Ovary (tissue), 9 donors: ENCODE measurements around the gene RB1. TPM values are rescaled to one million over a fixed set of nuclear protein-coding genes. Genes with fewer than 3 reads are reported as not detected.

ENCODE experiments used
- DNase-seq, 5 donors: peaks; one replicate each; pipeline ENCODE4 v3.0.0-alpha.2; 2019 to 2020
- H3K27ac ChIP-seq, 2 donors: fragments of 200-600 bp; one replicate each; pipeline versions ENCODE4 v1.5.1 to v1.8.0; 2019 to 2022
- H3K27me3 ChIP-seq: fragments of 200-600 bp; one replicate; pipeline ENCODE4 v1.8.0; 2022
- H3K36me3 ChIP-seq: fragments of 200-600 bp; sonication (generic); one replicate; pipeline ENCODE4 v1.5.1; 2019
- H3K4me1 ChIP-seq: one replicate; pipeline ENCODE4 v1.8.1; 2013; ENCODE audit warnings: mild to moderate bottlenecking, moderate library complexity; ENCODE audit not compliant: insufficient read depth
- H3K4me3 ChIP-seq: fragments of 200-600 bp; sonication (generic); one replicate; pipeline ENCODE4 v1.5.1; 2017
- H3K9me3 ChIP-seq, 2 donors: fragments of 200-600 bp in 1 of 2; sonication (generic) in 1 of 2; one replicate each; pipeline versions ENCODE4 v1.5.1 to v1.8.1; 2013 to 2019; ENCODE audit warnings: mild to moderate bottlenecking in 1 of 2, moderate library complexity in 1 of 2
- EP300 ChIP-seq: sonication (generic); formaldehyde crosslinking; IDR thresholded peaks from one replicate; pipeline ENCODE4 v1.6.1; 2017; ENCODE audit warnings: antibody characterized with exemption
- POLR2A ChIP-seq: fragments of 450-650 bp; IDR thresholded peaks from one replicate; pipeline ENCODE4 v1.6.1; 2017; ENCODE audit warnings: antibody characterized with exemption, mild to moderate bottlenecking, moderate library complexity
- WGBS, 3 donors: extraction: QIAGEN DNeasy Blood & Tissue Kit in 1 of 3; methylation state at CpG; one replicate each; pipeline versions ENCODE4 v1.1.5 to v1.1.7; 2013 to 2017; 5-methylcytosine and 5-hydroxymethylcytosine counted together
- intact Hi-C, 4 donors: fragments of 100-400 bp; cut with DNase I; formaldehyde crosslinking; loops; one replicate each; pipeline versions ENCODE4 v1.11.0 to v1.15.1; 2022 to 2023
- polyA plus RNA-seq, 2 donors: library from polyadenylated mRNA; stranded (reverse); fragments of 200-250 nt in 1 of 2; fragments of 350-450 nt in 1 of 2; fragmentation: Illumina TruSeq in 1 of 2; extraction: RNeasy Lipid Tissue Mini Kit (QIAGEN cat#74804) in 1 of 2; gene quantifications; one replicate each; pipeline ENCODE4 v1.2.3, GENCODE V29; 2013 to 2014
- total RNA-seq, 7 donors: library from RNA; depleted of rRNA in 2 of 7; stranded (reverse); fragments of >200 nt in 2 of 7; fragmentation: NEBNext Ultra II Directional in 3 of 7; extraction: Animal tissue kit (Norgen Biotek cat#: 25700) in 3 of 7; gene quantifications; one replicate each; pipeline versions ENCODE4 v1.1.0 to v1.2.4, GENCODE V29; 2016 to 2023
- TF ChIP-seq, protein P1 (sequence below), 3 donors: fragments of 450-650 bp in 2 of 3; fragments of 200-600 bp in 1 of 3; IDR thresholded peaks; one replicate each; pipeline versions ENCODE4 v1.5.1 to v1.8.0; 2016 to 2022; ENCODE audit warnings: antibody characterized with exemption in 3 of 3, mild to moderate bottlenecking in 1 of 3
- donor health status: DM: no; HTN: no; CAD: no; lungs with moderate emphysema.
- donor health status: DM: no; HTN: no; CAD: no.
- donor health status: Bipolar disorder and iron deficiency.
- donor health status: DM: yes; HTN: yes; CAD: no.
- donor health status: DM: no; HTN: no; CAD: no.
- donor health status: DM: yes; HTN: yes; CAD: no.

RB1 gene
- total and polyA plus RNA-seq, 9 donors, result 11.4 to 36.6 (median 27.1) TPM

DNA sequence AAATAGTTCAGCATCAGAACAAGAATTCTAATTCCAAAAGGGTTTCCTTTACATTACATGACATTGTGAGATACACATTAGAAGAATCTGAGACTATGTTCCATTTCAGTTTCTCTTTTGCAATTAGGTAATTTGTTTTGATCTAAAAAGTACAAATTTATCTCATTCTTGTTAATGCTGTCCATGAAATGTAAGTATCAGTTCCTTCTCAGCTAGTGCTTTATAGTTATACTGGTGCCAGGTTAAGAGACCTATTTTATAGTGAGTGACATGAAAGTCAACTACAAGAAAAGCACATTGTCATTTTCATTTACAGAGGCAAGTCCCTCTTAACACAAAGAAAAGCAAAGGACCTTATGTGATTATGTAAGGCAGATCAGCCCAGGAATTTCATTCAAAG is 185.4 kb downstream of the RB1 start:
- Histone ChIP-seq H3K36me3 (no peaks in the 10 kb centered on the region), H3K9me3 (no peaks in the 10 kb centered on the region), H3K4me3 (no peak overlapping the region), H3K4me1 (peaks cover 6% of the 10 kb centered on the region), H3K27ac (no peak overlapping the region), H3K27me3 (no peaks in the 10 kb centered on the region)
- DNase-seq, result no peak
- intact Hi-C loops, result no loop called here
- TF ChIP-seq EP300 (no peak), POLR2A (no peak)
- TF ChIP-seq, protein P1, sequence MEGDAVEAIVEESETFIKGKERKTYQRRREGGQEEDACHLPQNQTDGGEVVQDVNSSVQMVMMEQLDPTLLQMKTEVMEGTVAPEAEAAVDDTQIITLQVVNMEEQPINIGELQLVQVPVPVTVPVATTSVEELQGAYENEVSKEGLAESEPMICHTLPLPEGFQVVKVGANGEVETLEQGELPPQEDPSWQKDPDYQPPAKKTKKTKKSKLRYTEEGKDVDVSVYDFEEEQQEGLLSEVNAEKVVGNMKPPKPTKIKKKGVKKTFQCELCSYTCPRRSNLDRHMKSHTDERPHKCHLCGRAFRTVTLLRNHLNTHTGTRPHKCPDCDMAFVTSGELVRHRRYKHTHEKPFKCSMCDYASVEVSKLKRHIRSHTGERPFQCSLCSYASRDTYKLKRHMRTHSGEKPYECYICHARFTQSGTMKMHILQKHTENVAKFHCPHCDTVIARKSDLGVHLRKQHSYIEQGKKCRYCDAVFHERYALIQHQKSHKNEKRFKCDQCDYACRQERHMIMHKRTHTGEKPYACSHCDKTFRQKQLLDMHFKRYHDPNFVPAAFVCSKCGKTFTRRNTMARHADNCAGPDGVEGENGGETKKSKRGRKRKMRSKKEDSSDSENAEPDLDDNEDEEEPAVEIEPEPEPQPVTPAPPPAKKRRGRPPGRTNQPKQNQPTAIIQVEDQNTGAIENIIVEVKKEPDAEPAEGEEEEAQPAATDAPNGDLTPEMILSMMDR (IDR thresholded peaks at IDR 0.05), result no peak

DNA sequence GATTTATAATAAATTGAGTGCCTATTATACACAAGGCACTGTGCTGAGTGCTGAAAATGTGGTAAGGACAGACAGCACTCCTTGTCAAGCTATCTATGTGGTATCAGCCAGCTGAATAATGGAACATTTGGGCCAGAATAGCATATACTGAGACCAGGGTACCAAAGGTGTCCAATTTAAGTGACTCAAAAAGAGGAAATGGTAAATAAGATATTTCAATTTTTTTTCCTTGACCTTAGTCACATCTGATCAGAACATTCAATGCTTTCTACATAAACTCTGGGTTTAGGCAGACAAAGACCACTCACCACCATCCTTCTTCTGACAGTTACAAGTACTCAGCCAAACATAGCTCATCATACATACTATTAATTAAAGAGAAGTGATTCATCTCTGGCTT is 186.1 kb downstream of the RB1 start:
- no peak overlapping the region for H3K27ac ChIP-seq
- H3K36me3 ChIP-seq, result no peaks in the 10 kb centered on the region
- peaks cover 6% of the 10 kb centered on the region for H3K4me1 ChIP-seq
- intact Hi-C loops, result no loop called here
- no peak for TF ChIP-seq EP300
- no peak for TF ChIP-seq POLR2A
- TF ChIP-seq, protein P1 (IDR thresholded peaks at IDR 0.05), result no peak
- H3K9me3 ChIP-seq, result no peaks in the 10 kb centered on the region
- H3K4me3 ChIP-seq, result no peak overlapping the region
- no peak for DNase-seq
- no peaks in the 10 kb centered on the region for H3K27me3 ChIP-seq

DNA sequence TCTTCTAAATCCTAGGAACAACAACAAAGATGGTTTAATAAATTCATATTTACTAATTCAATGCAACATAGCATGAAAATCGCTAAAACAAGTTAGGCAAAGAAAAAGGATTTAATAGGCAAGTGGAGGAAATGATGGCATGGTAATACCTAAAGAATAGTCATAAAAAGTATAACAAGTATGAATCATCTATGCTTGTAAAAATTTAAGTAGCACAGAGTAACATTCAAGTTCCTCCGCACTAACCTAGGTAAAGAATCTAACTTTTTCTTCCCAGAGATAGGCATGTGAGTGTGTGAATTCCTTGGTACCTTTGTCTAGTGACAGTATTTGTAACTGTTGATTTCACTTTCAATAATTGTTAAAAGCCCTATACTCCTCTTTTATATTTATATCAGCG is 186.7 kb downstream of the RB1 start:
- no peak for DNase-seq

DNA sequence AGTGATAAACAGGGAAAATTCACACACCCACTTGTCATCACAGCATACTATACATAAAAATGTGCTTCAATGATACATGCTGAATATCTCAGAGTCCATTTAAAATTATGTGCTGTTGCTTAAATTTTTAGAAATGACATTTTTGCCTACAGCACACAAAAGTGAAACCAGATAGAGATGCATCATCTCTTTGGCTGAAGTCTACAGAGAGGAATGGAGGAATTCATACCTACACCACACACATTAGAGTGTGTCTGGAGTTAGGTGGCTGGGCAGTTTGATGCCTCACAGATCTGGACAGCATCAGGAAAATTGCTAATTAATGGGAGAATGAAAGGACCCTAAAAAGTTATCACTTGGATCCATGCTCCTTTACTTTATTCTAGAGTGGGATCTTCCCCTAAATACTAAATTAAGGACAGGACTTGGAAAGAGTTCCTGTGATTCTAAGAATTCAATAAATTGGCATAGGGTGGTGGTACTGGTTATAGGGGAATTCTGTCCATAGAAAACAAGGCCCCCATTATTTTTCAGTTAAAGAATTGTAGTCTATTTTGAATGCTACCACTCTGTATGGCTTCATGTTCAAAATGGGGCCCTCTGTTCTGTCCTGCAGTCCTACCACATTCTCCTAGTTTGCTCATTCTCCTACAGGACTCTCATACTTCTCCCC is 188.0 kb downstream of the RB1 start:
- intact Hi-C loops, result no loop called here
- Histone ChIP-seq H3K27me3 (no peaks in the 10 kb centered on the region), H3K4me1 (peaks cover 6% of the 10 kb centered on the region), H3K27ac (peak overlapping the region in 1 of 2 donors; percentile 76), H3K36me3 (no peaks in the 10 kb centered on the region), H3K9me3 (no peaks in the 10 kb centered on the region), H3K4me3 (no peak overlapping the region)
- no peak for DNase-seq
- no peak for TF ChIP-seq POLR2A
- no peak for TF ChIP-seq EP300

More for the DNA sequence above, 186.7 kb downstream of the RB1 start:
- H3K27ac ChIP-seq, result no peak overlapping the region
- no peaks in the 10 kb centered on the region for H3K27me3 ChIP-seq
- intact Hi-C loops, result no loop called here
- 97 to 98% (median 97%) methylated on average over 3 of the region's 3 CpGs for WGBS, 3 donors
- no peaks in the 10 kb centered on the region for H3K36me3 ChIP-seq
- H3K4me1 ChIP-seq, result peaks cover 6% of the 10 kb centered on the region
- TF ChIP-seq, protein P1 (IDR thresholded peaks at IDR 0.05), result no peak
- TF ChIP-seq POLR2A (no peak), EP300 (no peak)
- H3K4me3 ChIP-seq, result no peak overlapping the region
- H3K9me3 ChIP-seq, result no peaks in the 10 kb centered on the region

DNA sequence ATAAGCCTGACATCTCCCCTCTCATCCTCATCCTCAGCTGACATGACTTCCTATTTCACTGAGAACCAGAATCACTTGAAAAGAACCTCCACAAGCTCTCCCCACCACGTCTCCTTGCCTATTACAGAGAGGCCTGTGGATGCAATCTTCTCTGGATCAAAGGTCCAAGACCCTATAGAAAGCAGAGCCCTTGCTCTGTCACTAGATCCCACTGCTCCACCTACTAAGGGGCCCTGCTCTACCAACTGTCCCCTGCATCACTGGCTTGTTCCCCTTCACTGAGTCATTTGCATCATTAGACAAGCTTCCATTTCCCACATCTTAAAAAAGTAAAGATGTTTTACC is 188.5 kb downstream of the RB1 start:
- WGBS, 3 donors, result 78 to 90% (median 80%) methylated on average over 1 of the region's 1 CpG
- no peaks in the 10 kb centered on the region for H3K27me3 ChIP-seq
- no peaks in the 10 kb centered on the region for H3K9me3 ChIP-seq
- peaks cover 6% of the 10 kb centered on the region for H3K4me1 ChIP-seq
- H3K36me3 ChIP-seq, result no peaks in the 10 kb centered on the region
- intact Hi-C loops, result no loop called here
- peak overlapping the region in 1 of 2 donors; percentile 76 for H3K27ac ChIP-seq
- no peak for DNase-seq
- H3K4me3 ChIP-seq, result peak overlapping the region; percentile 1
- TF ChIP-seq POLR2A (no peak), EP300 (no peak)
- TF ChIP-seq, protein P1 (IDR thresholded peaks at IDR 0.05), result no peak
